Duodenal mucosa (tissue), 2 donors: ENCODE data around the gene OR5AK2.
"Not testable (repeated sequence)": the region's sequence is repeated elsewhere in the genome, so short reads cannot be mapped to it uniquely, and the experiment has no call there.

ENCODE experiments used
- H3K27ac ChIP-seq: one replicate; pipeline ENCODE4 v1.7.0; 2013; ENCODE audit warnings: low read depth, low read length
- H3K27me3 ChIP-seq, 2 donors: one replicate each; pipeline ENCODE4 v1.7.0; 2013; ENCODE audit warnings: low read length in 2 of 2, control low read depth in 1 of 2; ENCODE audit not compliant: insufficient read depth in 2 of 2, control insufficient read depth in 1 of 2
- H3K36me3 ChIP-seq, 2 donors: one replicate each; pipeline ENCODE4 v1.7.0; 2013; ENCODE audit warnings: low read length in 2 of 2, control low read depth in 1 of 2; ENCODE audit not compliant: insufficient read depth in 2 of 2, control insufficient read depth in 1 of 2
- H3K4me1 ChIP-seq, 2 donors: one replicate each; pipeline ENCODE4 v1.7.0; 2013; ENCODE audit warnings: low read length in 2 of 2, control low read depth in 1 of 2; ENCODE audit not compliant: insufficient read depth in 2 of 2, control insufficient read depth in 1 of 2
- H3K4me3 ChIP-seq, 2 donors: one replicate each; pipeline ENCODE4 v1.7.0; 2013; ENCODE audit warnings: low read length in 2 of 2, low read depth in 1 of 2
- H3K9ac ChIP-seq, 2 donors: one replicate each; pipeline ENCODE4 v1.7.0; 2013; ENCODE audit warnings: low read length in 2 of 2, low read depth in 1 of 2
- H3K9me3 ChIP-seq, 2 donors: one replicate each; pipeline ENCODE4 v1.7.0; 2013; ENCODE audit warnings: low read length in 2 of 2, control low read depth in 1 of 2; ENCODE audit not compliant: control insufficient read depth in 1 of 2

Gene OR5AK2

GRCh38 chr11:56988614-56989013 is at the start of gene OR5AK2:
OR5AK2 (plus strand) TSS chr11:56988914; CDS start chr11:56988914, 0 bp downstream.
- no peaks in the 10 kb centered on the region for H3K4me1 ChIP-seq
- H3K27ac ChIP-seq, result no peak within 1 kb of the TSS
- H3K9me3 ChIP-seq, result peaks cover 0 to 1% of the 10 kb centered on the region in 2 donors
- no peak within 1 kb of the TSS for H3K4me3 ChIP-seq
- no peaks in the 10 kb centered on the region for H3K27me3 ChIP-seq
- H3K9ac ChIP-seq, result no peak within 1 kb of the TSS
- no peaks in the 10 kb centered on the region for H3K36me3 ChIP-seq

GRCh38 chr11:56945526-56945925 is 43.2 kb upstream of the OR5AK2 start:
- not testable (repeated sequence) for H3K4me3 ChIP-seq, H3K9me3 ChIP-seq, H3K36me3 ChIP-seq, H3K4me1 ChIP-seq, H3K27ac ChIP-seq, H3K9ac ChIP-seq, H3K27me3 ChIP-seq

- no peaks in the 10 kb centered on the region for H3K36me3 ChIP-seq
Measured at GRCh38 chr11:56948991-56949515, 39.7 kb upstream of the OR5AK2 start.

GRCh38 chr11:56950510-56950909 is 38.2 kb upstream of the OR5AK2 start:
- H3K9ac ChIP-seq, result no peak overlapping the region
- H3K4me3 ChIP-seq, result no peak overlapping the region
- H3K9me3 ChIP-seq, result peaks cover 0 to 19% of the 10 kb centered on the region in 2 donors
- no peaks in the 10 kb centered on the region for H3K27me3 ChIP-seq
- no peaks in the 10 kb centered on the region for H3K36me3 ChIP-seq
- no peak overlapping the region for H3K27ac ChIP-seq
- no peaks in the 10 kb centered on the region for H3K4me1 ChIP-seq

More at GRCh38 chr11:56948991-56949515, 39.7 kb upstream of the OR5AK2 start:
- Histone ChIP-seq H3K9me3 (peaks cover 0 to 14% of the 10 kb centered on the region in 2 donors), H3K27ac (no peak overlapping the region), H3K4me1 (no peaks in the 10 kb centered on the region), H3K9ac (no peak overlapping the region), H3K4me3 (no peak overlapping the region), H3K27me3 (no peaks in the 10 kb centered on the region)

- not testable (repeated sequence) for H3K4me1 ChIP-seq, H3K4me3 ChIP-seq, H3K36me3 ChIP-seq, H3K27me3 ChIP-seq, H3K9ac ChIP-seq, H3K27ac ChIP-seq
- peaks cover 0 to 19% of the 10 kb centered on the region in 2 donors for H3K9me3 ChIP-seq
Measured at GRCh38 chr11:56953907-56954306, 34.8 kb upstream of the OR5AK2 start.

- Histone ChIP-seq H3K4me1 (no peaks in the 10 kb centered on the region), H3K27ac (no peak overlapping the region), H3K9ac (no peak overlapping the region), H3K4me3 (no peak overlapping the region), H3K9me3 (no peaks in the 10 kb centered on the region), H3K36me3 (no peaks in the 10 kb centered on the region), H3K27me3 (no peaks in the 10 kb centered on the region)
Measured at GRCh38 chr11:56961609-56962008, 27.1 kb upstream of the OR5AK2 start.

- Histone ChIP-seq H3K9me3 (no peaks in the 10 kb centered on the region), H3K4me3 (no peak overlapping the region), H3K27me3 (no peaks in the 10 kb centered on the region), H3K9ac (no peak overlapping the region), H3K27ac (no peak overlapping the region), H3K36me3 (no peaks in the 10 kb centered on the region), H3K4me1 (no peaks in the 10 kb centered on the region)
Measured at GRCh38 chr11:56967726-56968125, 21.0 kb upstream of the OR5AK2 start.

- Histone ChIP-seq H3K9ac (no peak overlapping the region), H3K36me3 (no peaks in the 10 kb centered on the region), H3K4me1 (no peaks in the 10 kb centered on the region), H3K4me3 (no peak overlapping the region), H3K9me3 (no peaks in the 10 kb centered on the region), H3K27ac (no peak overlapping the region), H3K27me3 (no peaks in the 10 kb centered on the region)
Measured at GRCh38 chr11:56968524-56968923, 20.2 kb upstream of the OR5AK2 start.

GRCh38 chr11:56977314-56977713 is 11.4 kb upstream of the OR5AK2 start:
- H3K9me3 ChIP-seq, result no peaks in the 10 kb centered on the region
- no peaks in the 10 kb centered on the region for H3K27me3 ChIP-seq
- no peak overlapping the region for H3K9ac ChIP-seq
- no peaks in the 10 kb centered on the region for H3K36me3 ChIP-seq
- no peak overlapping the region for H3K27ac ChIP-seq
- peaks cover 0 to 8% of the 10 kb centered on the region in 2 donors for H3K4me1 ChIP-seq
- H3K4me3 ChIP-seq, result no peak overlapping the region

- no peaks in the 10 kb centered on the region for H3K4me1 ChIP-seq
- H3K4me3 ChIP-seq, result no peak overlapping the region
- H3K36me3 ChIP-seq, result no peaks in the 10 kb centered on the region
- H3K9ac ChIP-seq, result no peak overlapping the region
- no peak overlapping the region for H3K27ac ChIP-seq
- peaks cover 11 to 20% of the 10 kb centered on the region in 2 donors for H3K9me3 ChIP-seq
- no peaks in the 10 kb centered on the region for H3K27me3 ChIP-seq
Measured at GRCh38 chr11:56990702-56991101, 2.0 kb downstream of the OR5AK2 start.

- no peaks in the 10 kb centered on the region for H3K27me3 ChIP-seq
- no peaks in the 10 kb centered on the region for H3K36me3 ChIP-seq
- peaks cover 13 to 22% of the 10 kb centered on the region in 2 donors for H3K9me3 ChIP-seq
- no peak overlapping the region for H3K9ac ChIP-seq
- no peaks in the 10 kb centered on the region for H3K4me1 ChIP-seq
- H3K4me3 ChIP-seq, result no peak overlapping the region
- H3K27ac ChIP-seq, result no peak overlapping the region
Measured at GRCh38 chr11:56994532-56994931, 5.8 kb downstream of the OR5AK2 start.
